Measurements from ENCODE around the gene ZNF226. TPM values are rescaled to one million over a fixed set of nuclear protein-coding genes. Genes with fewer than 3 reads are reported as not detected.

Gene ZNF226
- total and polyA plus RNA-seq, 9 of the 15 experiments (the other 6 are each of a cell fraction or from before 2014, with no cell fraction given): 6.2 to 19.4 (median 9.3) TPM

GRCh38 chr19:44164673-44165512 lies at the start of gene ZNF226 (continued):
- TF ChIP-seq SAFB2 (IDR thresholded peaks at IDR 0.05; ENCODE audit: borderline replicate concordance, low read depth, low read length, severe bottlenecking) (no peak), FOXP1 (CRISPR knock-in tag; IDR thresholded peaks at IDR 0.05) (no peak), ZNF766 (CRISPR knock-in tag; conservative IDR thresholded peaks at IDR 0.05) (peak; percentile 80), SRSF3 (IDR thresholded peaks at IDR 0.05; ENCODE audit: insufficient read depth, low read length) (no peak), MAZ (CRISPR knock-in tag; conservative IDR thresholded peaks at IDR 0.05 in 1 of 2, IDR thresholded peaks at IDR 0.05 in 1 of 2) (peak; percentile 47 to 58; a peak in 2 of 4 replicates), USF2 (CRISPR knock-in tag; IDR thresholded peaks at IDR 0.05) (no peak), SRSF1 (IDR thresholded peaks at IDR 0.05; ENCODE audit: low read depth, low read length) (no peak), PHF21A (IDR thresholded peaks at IDR 0.05; ENCODE audit: borderline replicate concordance, low read depth) (no peak), MYC (IDR thresholded peaks at IDR 0.05; ENCODE audit: low read depth, low read length) (0 out of 2 replicates have a peak, but pooled peaks have one; percentile 32), MYC (CRISPR knock-in tag; IDR thresholded peaks at IDR 0.05; ENCODE audit: borderline replicate concordance, low read depth) (no peak), ZBTB5 (IDR thresholded peaks at IDR 0.05) (no peak), BRD4 (IDR thresholded peaks at IDR 0.05) (no peak), ZFX (CRISPR knock-in tag; IDR thresholded peaks at IDR 0.05) (no peak), SMARCE1 (IDR thresholded peaks at IDR 0.05) (no peak), FOXA3 (CRISPR knock-in tag; conservative IDR thresholded peaks at IDR 0.05 in 1 of 2, IDR thresholded peaks at IDR 0.05 in 1 of 2) (no peak), HNRNPL (IDR thresholded peaks at IDR 0.05; ENCODE audit: low read depth, low read length) (no peak), ARID2 (IDR thresholded peaks at IDR 0.05) (no peak), ZNF134 (CRISPR knock-in tag; conservative IDR thresholded peaks at IDR 0.05) (no peak), ZNF280A (IDR thresholded peaks at IDR 0.05; ENCODE audit: low read depth, partially characterized antibody) (no peak), YBX1 (IDR thresholded peaks at IDR 0.05) (no peak)
- TF ChIP-seq, protein P1, sequence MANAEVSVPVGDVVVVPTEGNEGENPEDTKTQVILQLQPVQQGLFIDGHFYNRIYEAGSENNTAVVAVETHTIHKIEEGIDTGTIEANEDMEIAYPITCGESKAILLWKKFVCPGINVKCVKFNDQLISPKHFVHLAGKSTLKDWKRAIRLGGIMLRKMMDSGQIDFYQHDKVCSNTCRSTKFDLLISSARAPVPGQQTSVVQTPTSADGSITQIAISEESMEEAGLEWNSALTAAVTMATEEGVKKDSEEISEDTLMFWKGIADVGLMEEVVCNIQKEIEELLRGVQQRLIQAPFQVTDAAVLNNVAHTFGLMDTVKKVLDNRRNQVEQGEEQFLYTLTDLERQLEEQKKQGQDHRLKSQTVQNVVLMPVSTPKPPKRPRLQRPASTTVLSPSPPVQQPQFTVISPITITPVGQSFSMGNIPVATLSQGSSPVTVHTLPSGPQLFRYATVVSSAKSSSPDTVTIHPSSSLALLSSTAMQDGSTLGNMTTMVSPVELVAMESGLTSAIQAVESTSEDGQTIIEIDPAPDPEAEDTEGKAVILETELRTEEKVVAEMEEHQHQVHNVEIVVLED (CRISPR knock-in tag; IDR thresholded peaks at IDR 0.05): no peak
- TF ChIP-seq, protein P2, sequence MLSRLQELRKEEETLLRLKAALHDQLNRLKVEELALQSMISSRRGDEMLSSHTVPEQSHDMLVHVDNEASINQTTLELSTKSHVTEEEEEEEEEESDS (CRISPR knock-in tag; IDR thresholded peaks at IDR 0.05): no peak
